A673 (cell line): Measurements from ENCODE around the gene POU2F2. TPM values are rescaled to one million over a fixed set of nuclear protein-coding genes. Genes with fewer than 3 reads are reported as not detected.

ENCODE experiments used
- BruUV-seq: library from RNA; stranded (reverse); fragments of 400-500 nt; replicated peaks from 2 replicates; lab custom pipeline; 2021; lab: Mats Ljungman, UMichigan
- CTCF ChIA-PET: fragments of 300-600 bp; sonication (Branson Sonifier 250); formaldehyde crosslinking; loops from one replicate; lab custom pipeline; 2022; ENCODE audit warnings: antibody characterized with exemption; lab: Charles Lee
- POLR2A ChIA-PET: fragments of 300-600 bp; sonication (Branson Sonifier 250); formaldehyde crosslinking; loops from one replicate; lab custom pipeline; 2022; ENCODE audit warnings: antibody characterized with exemption; ENCODE audit not compliant: low non-redundant PET; lab: Charles Lee
- DNase-seq: peaks from one replicate; pipeline ENCODE4 v3.0.0-alpha.2; 2015; ENCODE audit warnings: low spot score
- H3K27ac ChIP-seq: fragments of 200-600 bp; sonication (generic); 2 replicates; pipeline ENCODE4 v1.5.1; 2016; ENCODE audit warnings: mixed run types, low read depth, mild to moderate bottlenecking, mixed read lengths, antibody characterized with exemption, low read length; ENCODE audit not compliant: poor library complexity, severe bottlenecking
- H3K27me3 ChIP-seq: fragments of 200-600 bp; sonication (generic); replicated peaks from 2 replicates; pipeline ENCODE4 v1.6.1; 2017; ENCODE audit warnings: mixed run types, low read depth, mild to moderate bottlenecking, mixed read lengths, antibody characterized with exemption, low read length; ENCODE audit not compliant: insufficient read depth, poor library complexity
- H3K36me3 ChIP-seq: fragments of 200-600 bp; sonication (generic); 2 replicates; pipeline ENCODE4 v1.6.1; 2016; ENCODE audit warnings: mixed run types, mild to moderate bottlenecking, mixed read lengths, antibody characterized with exemption, low read length; ENCODE audit not compliant: insufficient read depth, poor library complexity, severe bottlenecking
- H3K4me1 ChIP-seq: fragments of 200-600 bp; sonication (generic); 2 replicates; pipeline ENCODE4 v1.6.1; 2017; ENCODE audit warnings: mixed run types, mild to moderate bottlenecking, mixed read lengths, antibody characterized with exemption, low read length; ENCODE audit not compliant: insufficient read depth, poor library complexity, severe bottlenecking
- H3K4me3 ChIP-seq: fragments of 200-600 bp; sonication (generic); 2 replicates; pipeline ENCODE4 v1.5.1; 2016; ENCODE audit warnings: low read depth, mixed run types, mild to moderate bottlenecking, mixed read lengths, low read length; ENCODE audit not compliant: poor library complexity, severe bottlenecking
- H3K9me3 ChIP-seq: fragments of 200-600 bp; sonication (generic); 2 replicates; pipeline ENCODE4 v1.6.1; 2016; ENCODE audit warnings: mixed run types, low read depth, mild to moderate bottlenecking, mixed read lengths, antibody characterized with exemption, low read length; ENCODE audit not compliant: poor library complexity, severe bottlenecking
- CTCF ChIP-seq: fragments of 300-800, 200-600 bp; sonication (generic); conservative IDR thresholded peaks from 2 replicates; pipeline ENCODE4 v1.5.1; 2017; ENCODE audit warnings: low read depth, mild to moderate bottlenecking, antibody characterized with exemption, low read length, moderate library complexity, mixed read lengths
- EZH2 ChIP-seq: fragments of 200-600 bp; sonication (generic); IDR thresholded peaks from 2 replicates; pipeline ENCODE4 v1.6.1; 2017; ENCODE audit warnings: borderline replicate concordance, low read depth, mild to moderate bottlenecking, mixed read lengths, antibody characterized with exemption, low read length; ENCODE audit not compliant: poor library complexity, severe bottlenecking
- intact Hi-C: fragments of 100-400 bp; cut with micrococcal nuclease; formaldehyde crosslinking; loops from one replicate; pipeline ENCODE4 v1.10.0; 2022; ENCODE audit not compliant: unreplicated experiment
- total RNA-seq: library from RNA; stranded (reverse); gene quantifications from 2 replicates; pipeline ENCODE4 v1.2.3, GENCODE V29; 2021

Gene POU2F2
- total RNA-seq, 1 experiment from 2014 or later, result 2.5 TPM

GRCh38 chr19:42113641-42114348 is 18.5 kb downstream of the POU2F2 start:
- POLR2A ChIA-PET, result interaction anchor here (1.0 kb wide), 1 partner anchor 27 kb away, joined by 3 read pairs; no protein-coding TSS in a partner anchor
- H3K9me3 ChIP-seq, result no peaks in the 10 kb centered on the region
- peaks cover 13% of the 10 kb centered on the region for H3K4me1 ChIP-seq
- intact Hi-C loops, result no loop called here
- no peaks in the 10 kb centered on the region for H3K36me3 ChIP-seq
- H3K4me3 ChIP-seq, result no peak overlapping the region
- CTCF ChIA-PET, result interaction anchor here (0.6 to 0.9 kb wide), 3 partner anchors 19 to 325 kb away, joined by 3 to 8 read pairs (median 3); partner anchors contain the start of gene POU2F2
- no TSS peak for BruUV-seq
- H3K27ac ChIP-seq, result peak overlapping the region; percentile 47
- peak; percentile 79 for DNase-seq
- TF ChIP-seq CTCF, result peak; percentile 52
- TF ChIP-seq EZH2, result no peak
- no peaks in the 10 kb centered on the region for H3K27me3 ChIP-seq

GRCh38 chr19:42111811-42112210 is 20.4 kb downstream of the POU2F2 start:
- Histone ChIP-seq H3K9me3 (no peaks in the 10 kb centered on the region), H3K36me3 (no peaks in the 10 kb centered on the region), H3K4me1 (peaks cover 13% of the 10 kb centered on the region), H3K27ac (no peak overlapping the region), H3K4me3 (no peak overlapping the region), H3K27me3 (no peaks in the 10 kb centered on the region)
- intact Hi-C loops, result no loop called here
- no TSS peak for BruUV-seq
- CTCF ChIA-PET, result no interaction called here
- no peak for DNase-seq
- POLR2A ChIA-PET, result no interaction called here
- TF ChIP-seq EZH2 (no peak), CTCF (no peak)

- no TSS peak for BruUV-seq
- Histone ChIP-seq H3K27ac (no peak overlapping the region), H3K36me3 (no peaks in the 10 kb centered on the region), H3K4me1 (peaks cover 13% of the 10 kb centered on the region), H3K4me3 (no peak overlapping the region), H3K27me3 (no peaks in the 10 kb centered on the region), H3K9me3 (no peaks in the 10 kb centered on the region)
- CTCF ChIA-PET, result no interaction called here
- TF ChIP-seq CTCF (no peak), EZH2 (no peak)
- DNase-seq, result no peak
- POLR2A ChIA-PET, result no interaction called here
- intact Hi-C loops, result no loop called here
Observed at GRCh38 chr19:42111384-42111783, 20.9 kb downstream of the POU2F2 start.
